Body of pancreas (tissue), 4 donors: ENCODE data around the gene SLC23A2.

Experiments used
- CTCF ChIP-seq, 7 experiments: fragments of 450-650 bp in 4 of 7; fragments of 200-600 bp in 3 of 7; sonication (generic) in 3 of 7; IDR thresholded peaks; one replicate each; pipeline ENCODE4 v1.5.1; 2016 to 2019; ENCODE audit warnings: antibody characterized with exemption in 7 of 7
- POLR2A ChIP-seq, 3 donors: fragments of 450-650 bp; IDR thresholded peaks; one replicate each; pipeline ENCODE4 v1.6.1; 2016; ENCODE audit warnings: antibody characterized with exemption in 3 of 3, mild to moderate bottlenecking in 2 of 3

GRCh38 chr20:5001174-5002076, at the start of gene SLC23A2:
- TF ChIP-seq CTCF (IDR thresholded peaks at IDR 0.05) (no peak), POLR2A (IDR thresholded peaks at IDR 0.05) (no peak)
